ENCODE results near the gene OLA1.

DNA sequence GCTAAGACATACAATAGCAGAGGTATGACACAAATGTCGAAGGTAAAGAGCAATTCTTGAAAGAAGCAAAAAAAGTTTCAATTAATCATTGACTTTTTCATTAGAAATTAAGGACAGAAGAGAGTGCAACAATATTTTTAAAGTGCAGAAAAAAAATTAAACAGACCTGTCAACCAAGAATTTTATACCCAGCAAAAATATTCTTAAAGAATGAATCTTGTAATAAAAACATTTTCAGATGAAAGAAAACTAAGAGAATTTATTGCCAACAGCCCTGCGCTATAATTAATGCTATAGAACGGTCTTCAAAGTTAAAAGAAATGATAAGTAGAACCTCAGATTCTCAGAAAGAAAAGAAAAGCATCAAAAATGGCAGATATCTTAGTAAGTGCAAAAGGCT lies 79.0 kb downstream of the OLA1 start:
- no peak for TF ChIP-seq FOXP2 (optimal IDR thresholded peaks at IDR 0.05; ENCODE audit: borderline replicate concordance, extremely low read depth, extremely low read length, insufficient read depth)
- no peak for TF ChIP-seq POLR2AphosphoS5 (IDR thresholded peaks at IDR 0.05; ENCODE audit: low read depth, low read length)

Measured in PFSK-1 (cell line).